Measurements from ENCODE around the gene ABHD2.

DNA sequence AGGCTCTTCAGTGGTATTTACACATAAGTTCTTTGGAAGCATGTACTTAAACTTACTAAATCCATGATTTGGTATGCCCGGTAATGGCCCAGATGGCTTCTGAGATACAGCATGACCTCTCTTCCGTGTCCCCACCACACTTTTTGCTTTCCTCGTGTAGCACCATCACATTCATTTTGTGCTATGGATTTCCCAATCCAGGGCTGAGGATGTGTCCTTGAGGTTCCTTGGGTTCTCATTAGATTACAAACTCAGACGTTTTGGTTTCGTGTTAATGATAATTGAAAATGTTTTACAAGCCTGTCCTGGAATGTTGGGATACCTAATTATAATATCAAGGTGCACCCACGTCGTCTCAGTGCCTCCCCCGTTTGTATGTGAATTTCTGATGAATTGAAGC is 7.3 kb downstream of the ABHD2 start:
- TF ChIP-seq CTCF (IDR thresholded peaks at IDR 0.05) = no peak
- TF ChIP-seq ZFX (IDR thresholded peaks at IDR 0.05; ENCODE audit: borderline replicate concordance) = no peak

Data from 22Rv1 (cell line).